Sigmoid colon (tissue), 3 donors: ENCODE results near the gene STX1B.

ENCODE experiments used
- POLR2A ChIP-seq, 2 donors: fragments of 450-650 bp; IDR thresholded peaks; one replicate each; pipeline ENCODE4 v1.6.1; 2016; ENCODE audit warnings: antibody characterized with exemption in 2 of 2, mild to moderate bottlenecking in 2 of 2, moderate library complexity in 2 of 2
- TF ChIP-seq, protein P1 (sequence below), 4 experiments: fragments of 450-650 bp in 3 of 4; fragments of 200-600 bp in 1 of 4; IDR thresholded peaks; one replicate each; pipeline ENCODE4 v1.5.1; 2016 to 2019; ENCODE audit warnings: antibody characterized with exemption in 4 of 4, mild to moderate bottlenecking in 3 of 4, moderate library complexity in 2 of 4

DNA sequence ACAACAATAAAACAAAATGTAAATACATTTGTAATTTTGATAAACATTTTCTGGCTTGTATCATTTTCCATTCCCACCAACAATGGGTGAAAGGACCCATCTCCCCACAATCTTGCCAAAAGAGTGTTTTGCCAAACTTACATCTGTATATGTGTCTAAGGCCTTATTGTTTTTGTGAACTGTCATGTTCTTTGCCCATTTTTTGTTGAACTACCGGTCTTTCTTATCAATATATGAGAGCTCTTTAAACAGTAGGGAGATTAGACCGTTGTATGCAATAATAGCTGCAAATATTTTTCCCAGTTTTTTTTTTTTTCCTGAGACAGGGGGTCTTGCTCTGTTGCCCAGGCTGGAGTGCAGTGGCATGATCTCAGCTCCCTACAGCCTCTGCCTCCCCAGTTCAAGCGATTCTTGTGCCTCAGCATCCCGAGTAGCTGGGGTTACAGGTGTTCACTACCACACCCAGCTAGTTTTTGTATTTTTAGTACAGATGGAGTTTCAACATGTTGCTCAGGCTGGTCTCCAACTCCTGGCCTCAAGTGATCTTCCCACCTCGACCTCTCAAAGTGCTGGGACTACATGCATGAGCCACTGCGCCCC lies 13.3 kb upstream of the STX1B start:
- no peak for TF ChIP-seq POLR2A (IDR thresholded peaks at IDR 0.05)
- TF ChIP-seq, protein P1, sequence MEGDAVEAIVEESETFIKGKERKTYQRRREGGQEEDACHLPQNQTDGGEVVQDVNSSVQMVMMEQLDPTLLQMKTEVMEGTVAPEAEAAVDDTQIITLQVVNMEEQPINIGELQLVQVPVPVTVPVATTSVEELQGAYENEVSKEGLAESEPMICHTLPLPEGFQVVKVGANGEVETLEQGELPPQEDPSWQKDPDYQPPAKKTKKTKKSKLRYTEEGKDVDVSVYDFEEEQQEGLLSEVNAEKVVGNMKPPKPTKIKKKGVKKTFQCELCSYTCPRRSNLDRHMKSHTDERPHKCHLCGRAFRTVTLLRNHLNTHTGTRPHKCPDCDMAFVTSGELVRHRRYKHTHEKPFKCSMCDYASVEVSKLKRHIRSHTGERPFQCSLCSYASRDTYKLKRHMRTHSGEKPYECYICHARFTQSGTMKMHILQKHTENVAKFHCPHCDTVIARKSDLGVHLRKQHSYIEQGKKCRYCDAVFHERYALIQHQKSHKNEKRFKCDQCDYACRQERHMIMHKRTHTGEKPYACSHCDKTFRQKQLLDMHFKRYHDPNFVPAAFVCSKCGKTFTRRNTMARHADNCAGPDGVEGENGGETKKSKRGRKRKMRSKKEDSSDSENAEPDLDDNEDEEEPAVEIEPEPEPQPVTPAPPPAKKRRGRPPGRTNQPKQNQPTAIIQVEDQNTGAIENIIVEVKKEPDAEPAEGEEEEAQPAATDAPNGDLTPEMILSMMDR (IDR thresholded peaks at IDR 0.05) = no peak
